Naive thymus-derived CD4-positive, alpha-beta T cell (primary cell): ENCODE measurements around the gene SEC24C. TPM values are rescaled to one million over a fixed set of nuclear protein-coding genes. Genes with fewer than 3 reads are reported as not detected.

Source experiments
- ATAC-seq: fragments of 150-1000 bp; cut with Tn5 transposase; 2 replicates; pipeline ENCODE4 v1.10.0; 2021; ENCODE audit warnings: mild to moderate bottlenecking, moderate library complexity
- CTCF ChIA-PET: fragments of 350-600 bp; sonication (Branson Sonifier 250); formaldehyde crosslinking; loops from one replicate; lab custom pipeline; 2021; ENCODE audit warnings: antibody characterized with exemption; lab: Charles Lee
- POLR2A ChIA-PET: fragments of 350-600 bp; sonication (Branson Sonifier 250); formaldehyde crosslinking; loops from one replicate; lab custom pipeline; 2021; ENCODE audit warnings: antibody characterized with exemption, inconsistent platforms; lab: Charles Lee
- DNase-seq, 9 donors: peaks; one replicate each; pipeline versions ENCODE4 v3.0.0 to v3.0.0-alpha.2; 2020 to 2022; ENCODE audit warnings: mixed read lengths in 1 of 9
- H3K27ac ChIP-seq: one replicate; pipeline ENCODE4 v1.7.0; 2013; ENCODE audit warnings: mild to moderate bottlenecking, low read depth, low read length, moderate library complexity
- H3K27me3 ChIP-seq, 2 donors: one replicate each; pipeline ENCODE4 v1.7.0; 2013; ENCODE audit warnings: low read length in 2 of 2, mild to moderate bottlenecking in 2 of 2, moderate library complexity in 2 of 2; ENCODE audit not compliant: control insufficient read depth in 2 of 2, insufficient read depth in 2 of 2
- H3K36me3 ChIP-seq, 3 experiments: 1 replicate in 2 of 3; 2 replicates in 1 of 3; pipeline ENCODE4 v1.7.0; 2013; ENCODE audit warnings: low read length in 3 of 3, mild to moderate bottlenecking in 3 of 3, moderate library complexity in 1 of 3; ENCODE audit not compliant: insufficient read depth in 3 of 3, control insufficient read depth in 2 of 3
- H3K4me1 ChIP-seq, 2 donors: one replicate each; pipeline ENCODE4 v1.7.0; 2013; ENCODE audit warnings: low read length in 2 of 2, mild to moderate bottlenecking in 2 of 2, moderate library complexity in 1 of 2; ENCODE audit not compliant: control insufficient read depth in 2 of 2, insufficient read depth in 2 of 2
- H3K4me3 ChIP-seq: 2 replicates; pipeline ENCODE4 v1.7.0; 2013; ENCODE audit warnings: mild to moderate bottlenecking, low read length
- H3K9me3 ChIP-seq, 3 experiments: 1 replicate in 2 of 3; 2 replicates in 1 of 3; pipeline ENCODE4 v1.7.0; 2013; ENCODE audit warnings: low read length in 3 of 3; ENCODE audit not compliant: control insufficient read depth in 2 of 3
- H3K27ac Mint-ChIP-seq, 9 donors: one replicate each; pipeline ENCODE4 v1.8.0; 2020 to 2022; ENCODE audit warnings: mixed read lengths in 9 of 9, mild to moderate bottlenecking in 8 of 9, moderate library complexity in 5 of 9, inconsistent platforms in 2 of 9
- H3K27me3 Mint-ChIP-seq, 5 donors: one replicate each; pipeline ENCODE4 v1.8.0; 2021 to 2022; ENCODE audit warnings: mixed read lengths in 5 of 5, mild to moderate bottlenecking in 1 of 5
- H3K36me3 Mint-ChIP-seq, 5 donors: one replicate each; pipeline ENCODE4 v1.8.0; 2020 to 2022; ENCODE audit warnings: mixed read lengths in 5 of 5, mild to moderate bottlenecking in 3 of 5, inconsistent platforms in 1 of 5
- H3K4me1 Mint-ChIP-seq, 7 donors: one replicate each; pipeline ENCODE4 v1.8.0; 2020 to 2022; ENCODE audit warnings: mixed read lengths in 7 of 7, mild to moderate bottlenecking in 3 of 7, inconsistent platforms in 1 of 7
- H3K4me3 Mint-ChIP-seq, 10 donors: one replicate each; pipeline ENCODE4 v1.8.0; 2020 to 2022; ENCODE audit warnings: mild to moderate bottlenecking in 10 of 10, mixed read lengths in 10 of 10, moderate library complexity in 6 of 10, inconsistent platforms in 2 of 10
- H3K9me3 Mint-ChIP-seq, 11 donors: one replicate each; pipeline ENCODE4 v1.8.0; 2020 to 2022; ENCODE audit warnings: mixed read lengths in 11 of 11, mild to moderate bottlenecking in 4 of 11, inconsistent platforms in 1 of 11, moderate library complexity in 1 of 11
- intact Hi-C, 2 donors: fragments of 100-400 bp; cut with micrococcal nuclease; formaldehyde crosslinking; loops; one replicate each; pipeline ENCODE4 v1.15.1; 2023
- polyA plus RNA-seq, 2 donors: library from polyadenylated mRNA; unstranded; fragments of 300-500 nt; fragmentation: Illumina TruSeq; gene quantifications; one replicate each; pipeline ENCODE4 v1.2.3, GENCODE V29; 2021
- total RNA-seq, 6 experiments: library from RNA in 5 of 6; stranded (reverse) in 5 of 6; gene quantifications; 1 replicate in 5 of 6; 2 replicates in 1 of 6; pipeline ENCODE4 v1.2.3 and lab custom pipeline; 2021 to 2026

SEC24C gene
- total and polyA plus RNA-seq, 7 experiments from 2014 or later, result 23.3 to 122 (median 82.2) TPM

GRCh38 chr10:73800560-73801252 lies 56.5 kb downstream of the SEC24C start:
- Mint-ChIP-seq H3K9me3 (peaks cover 0 to 2% (median 0%) of the 10 kb centered on the region in 11 donors), H3K36me3 (peaks cover 15 to 29% (median 17%) of the 10 kb centered on the region in 5 donors), H3K4me3 (no peak overlapping the region), H3K4me1 (peaks cover 3 to 15% (median 14%) of the 10 kb centered on the region in 7 donors), H3K27me3 (no peaks in the 10 kb centered on the region), H3K27ac (peak overlapping the region in 3 of 9 donors; percentile 34 to 65 (median 38))
- ATAC-seq (no peak), DNase-seq (no peak)
- CTCF ChIA-PET, result no interaction called here
- Histone ChIP-seq H3K27me3 (no peaks in the 10 kb centered on the region), H3K4me1 (no peaks in the 10 kb centered on the region), H3K4me3 (no peak overlapping the region), H3K9me3 (no peaks in the 10 kb centered on the region), H3K36me3 (peaks cover 24 to 81% (median 30%) of the 10 kb centered on the region in 3 experiments), H3K27ac (no peak overlapping the region)
- POLR2A ChIA-PET, result interaction anchor here (0.6 to 12.8 kb wide), 3 partner anchors 9 to 507 kb away, joined by 3 to 150 read pairs (median 18); partner anchors contain the start of genes CHCHD1 and ZSWIM8
- intact Hi-C loops, result loop anchor here in 1 of 2 donors (1.0 kb wide), 1 partner anchor 11 kb away; the partner anchor contains the start of gene NDST2

GRCh38 chr10:73801253-73801590 lies 57.0 kb downstream of the SEC24C start:
- peaks cover 19 to 33% (median 22%) of the 10 kb centered on the region in 5 donors for H3K36me3 Mint-ChIP-seq
- ATAC-seq, result no peak
- CTCF ChIA-PET, result no interaction called here
- H3K4me3 Mint-ChIP-seq, result no peak overlapping the region
- Histone ChIP-seq H3K27me3 (no peaks in the 10 kb centered on the region), H3K4me1 (no peaks in the 10 kb centered on the region), H3K36me3 (peaks cover 27 to 81% (median 35%) of the 10 kb centered on the region in 3 experiments), H3K4me3 (no peak overlapping the region), H3K27ac (no peak overlapping the region), H3K9me3 (no peaks in the 10 kb centered on the region)
- peaks cover 0 to 2% (median 0%) of the 10 kb centered on the region in 11 donors for H3K9me3 Mint-ChIP-seq
- no peaks in the 10 kb centered on the region for H3K27me3 Mint-ChIP-seq
- no peak overlapping the region for H3K27ac Mint-ChIP-seq
- H3K4me1 Mint-ChIP-seq, result peaks cover 8 to 20% (median 19%) of the 10 kb centered on the region in 7 donors
- intact Hi-C loops, result no loop called here
- DNase-seq, result no peak
- POLR2A ChIA-PET, result interaction anchor here (3.3 to 12.8 kb wide), 2 partner anchors 9 to 17 kb away, joined by 18 to 150 read pairs; partner anchors contain the start of genes CHCHD1 and ZSWIM8

GRCh38 chr10:73802276-73802991 lies 58.3 kb downstream of the SEC24C start:
- ATAC-seq, result no peak
- no peaks in the 10 kb centered on the region for H3K27me3 Mint-ChIP-seq
- no peak overlapping the region for H3K4me3 Mint-ChIP-seq
- Histone ChIP-seq H3K27ac (no peak overlapping the region), H3K9me3 (no peaks in the 10 kb centered on the region), H3K27me3 (no peaks in the 10 kb centered on the region), H3K36me3 (peaks cover 25 to 81% (median 45%) of the 10 kb centered on the region in 3 experiments), H3K4me1 (peaks cover 8 to 11% of the 10 kb centered on the region in 2 donors), H3K4me3 (no peak overlapping the region)
- intact Hi-C loops, result loop anchor here in 1 of 2 donors (2.0 kb wide), 1 partner anchor 16 kb away; no protein-coding TSS in a partner anchor
- H3K9me3 Mint-ChIP-seq, result peaks cover 0 to 4% (median 0%) of the 10 kb centered on the region in 11 donors
- ChIA-PET POLR2A (interaction anchor here (12.8 kb wide), 1 partner anchor 19 kb away, joined by 150 read pairs; the partner anchor contains the start of genes CHCHD1 and ZSWIM8), CTCF (no interaction called here)
- peaks cover 25 to 41% (median 29%) of the 10 kb centered on the region in 5 donors for H3K36me3 Mint-ChIP-seq
- no peak for DNase-seq
- peak overlapping the region in 4 of 9 donors; percentile 2 to 77 (median 31) for H3K27ac Mint-ChIP-seq
- peaks cover 19 to 33% (median 28%) of the 10 kb centered on the region in 7 donors for H3K4me1 Mint-ChIP-seq

GRCh38 chr10:73803680-73804286 lies 59.6 kb downstream of the SEC24C start:
- intact Hi-C loops, result loop anchor here in 1 of 2 donors (2.0 kb wide), 1 partner anchor 17 kb away; no protein-coding TSS in a partner anchor
- Mint-ChIP-seq H3K4me1 (peaks cover 23 to 46% (median 38%) of the 10 kb centered on the region in 7 donors), H3K4me3 (peak overlapping the region in 1 of 10 donors; percentile 24), H3K27ac (peak overlapping the region; percentile 7 to 84 (median 49)), H3K27me3 (no peaks in the 10 kb centered on the region), H3K36me3 (peaks cover 25 to 46% (median 28%) of the 10 kb centered on the region in 5 donors), H3K9me3 (peaks cover 0 to 4% (median 0%) of the 10 kb centered on the region in 11 donors)
- CTCF ChIA-PET, result interaction anchor here (0.8 kb wide), 1 partner anchor 80 kb away, joined by 3 read pairs; no protein-coding TSS in a partner anchor
- POLR2A ChIA-PET, result interaction anchor here (1.3 to 12.8 kb wide), 2 partner anchors 10 to 20 kb away, joined by 7 to 150 read pairs; partner anchors contain the start of genes CHCHD1 and ZSWIM8
- H3K4me1 ChIP-seq, result peaks cover 9 to 18% of the 10 kb centered on the region in 2 donors
- no peaks in the 10 kb centered on the region for H3K9me3 ChIP-seq
- H3K36me3 ChIP-seq, result peaks cover 25 to 88% (median 45%) of the 10 kb centered on the region in 3 experiments
- no peak overlapping the region for H3K4me3 ChIP-seq
- ATAC-seq (no peak), DNase-seq (no peak)
- no peaks in the 10 kb centered on the region for H3K27me3 ChIP-seq
- no peak overlapping the region for H3K27ac ChIP-seq

GRCh38 chr10:73806176-73806950 lies 62.2 kb downstream of the SEC24C start:
- Mint-ChIP-seq H3K36me3 (peaks cover 27 to 46% (median 37%) of the 10 kb centered on the region in 5 donors), H3K4me3 (peak overlapping the region; percentile 21 to 80 (median 63)), H3K4me1 (peaks cover 36 to 65% (median 58%) of the 10 kb centered on the region in 7 donors), H3K27ac (peak overlapping the region in 7 of 9 donors; percentile 37 to 86 (median 69)), H3K27me3 (no peaks in the 10 kb centered on the region), H3K9me3 (peaks cover 0 to 4% (median 0%) of the 10 kb centered on the region in 11 donors)
- Histone ChIP-seq H3K9me3 (no peaks in the 10 kb centered on the region), H3K36me3 (peaks cover 25 to 85% (median 43%) of the 10 kb centered on the region in 3 experiments), H3K4me3 (no peak overlapping the region), H3K4me1 (peaks cover 26 to 31% of the 10 kb centered on the region in 2 donors), H3K27ac (peak overlapping the region; percentile 28), H3K27me3 (no peaks in the 10 kb centered on the region)
- ATAC-seq, result no peak
- DNase-seq, result no peak
- ChIA-PET POLR2A (interaction anchor here (0.8 to 12.8 kb wide), 4 partner anchors 12 to 38 kb away, joined by 3 to 150 read pairs (median 50); partner anchors contain the start of genes CHCHD1 and ZSWIM8), CTCF (interaction anchor here (1.2 kb wide), 1 partner anchor 73 kb away, joined by 3 read pairs; no protein-coding TSS in a partner anchor)
- intact Hi-C loops, result no loop called here
